ENCODE data around the gene ASB10. TPM values are rescaled to one million over a fixed set of nuclear protein-coding genes. Genes with fewer than 3 reads are reported as not detected.

Gene ASB10
- total and polyA plus RNA-seq, 2 of the 4 experiments (the other 2 are of a cell fraction): not detected

GRCh38 chr7:151206914-151207313, 19.9 kb upstream of the ASB10 start:
- Histone ChIP-seq H2AK5ac (ENCODE audit: low read depth, low read length) (no peak overlapping the region), H3K9me3 (ENCODE audit: control insufficient read depth, insufficient read depth, low read length) (no peaks in the 10 kb centered on the region), H2BK5ac (ENCODE audit: low read depth, low read length, poor library complexity, severe bottlenecking) (no peak overlapping the region), H3K9ac (ENCODE audit: low read depth, low read length) (no peak overlapping the region), H2BK120ac (ENCODE audit: low read depth, low read length) (no peak overlapping the region), H3K27me3 (ENCODE audit: control insufficient read depth, insufficient read depth, low read length) (peaks cover 59% of the 10 kb centered on the region), H2BK20ac (ENCODE audit: low read depth, low read length) (no peak overlapping the region), H2AK9ac (replicated peaks; ENCODE audit: low read depth, low read length, poor library complexity) (no peak overlapping the region), H3K14ac (replicated peaks; ENCODE audit: low read depth, low read length) (no peak overlapping the region), H3K9me1 (ENCODE audit: insufficient read depth, low read length) (no peaks in the 10 kb centered on the region; the same call in 1 of the 2 replicates), H3K4me3 (ENCODE audit: insufficient read depth, low read depth, low read length) (no peak overlapping the region), H3K27ac (ENCODE audit: insufficient read depth, low read length) (no peak overlapping the region), H4K20me1 (ENCODE audit: insufficient read depth, low read length) (no peaks in the 10 kb centered on the region), H4K5ac (ENCODE audit: low read depth, low read length) (no peak overlapping the region), H3K36me3 (ENCODE audit: control insufficient read depth, insufficient read depth, low read length) (no peaks in the 10 kb centered on the region), H4K8ac (ENCODE audit: low read depth in 2 of 2, low read length in 2 of 2) (no peak overlapping the region), H2AFZ (replicated peaks; ENCODE audit: low read length, poor library complexity) (no peak overlapping the region), H3K4me1 (ENCODE audit: control insufficient read depth, insufficient read depth, low read length) (no peaks in the 10 kb centered on the region), H4K91ac (ENCODE audit: insufficient read depth, low read depth, low read length) (no peak overlapping the region), H3K4ac (ENCODE audit: low read depth, low read length) (no peak overlapping the region), H3K79me1 (ENCODE audit: low read depth in 1 of 2, low read length in 2 of 2) (no peaks in the 10 kb centered on the region), H3K23ac (ENCODE audit: low read depth, low read length) (no peak overlapping the region), H3K56ac (ENCODE audit: extremely low read depth, insufficient read depth, low read length) (no peak overlapping the region), H3K18ac (ENCODE audit: low read depth, low read length) (no peak overlapping the region), H2BK15ac (ENCODE audit: low read depth, low read length) (no peak overlapping the region), H3K4me2 (ENCODE audit: low read depth, low read length) (no peak overlapping the region)
- in situ Hi-C loops (cut with MboI; ENCODE audit: low sequenced_read_pairs) (no loop called here), dilution Hi-C loops (cut with HindIII; ENCODE audit: low sequenced_read_pairs, unreplicated experiment) (no loop called here), intact Hi-C loops (cut with micrococcal nuclease) (no loop called here)
- no peak for ATAC-seq (ENCODE audit: low read depth)
- TF ChIP-seq SMC3 (IDR thresholded peaks at IDR 0.05; ENCODE audit: low read depth, low read length) (no peak), MXI1 (IDR thresholded peaks at IDR 0.05; ENCODE audit: borderline replicate concordance, low read depth, low read length) (no peak), RFX5 (IDR thresholded peaks at IDR 0.05; ENCODE audit: low read depth, low read length) (no peak), RCOR1 (IDR thresholded peaks at IDR 0.05; ENCODE audit: insufficient replicate concordance, low read length) (no peak)
- ChIA-PET POLR2A (ENCODE audit: unreplicated experiment) (no interaction called here), CTCF (no interaction called here)
- no TSS peak for BruUV-seq (replicated peaks)
- no CpG with 5 or more reads among the region's 9 CpGs for WGBS, 2 experiments (ENCODE audit: extremely low coverage in 2 of 2, insufficient read length in 1 of 2)
- DNase-seq: no peak

Data from IMR-90 (cell line).